ENCODE measurements around the gene CERS1.

Gene CERS1

DNA sequence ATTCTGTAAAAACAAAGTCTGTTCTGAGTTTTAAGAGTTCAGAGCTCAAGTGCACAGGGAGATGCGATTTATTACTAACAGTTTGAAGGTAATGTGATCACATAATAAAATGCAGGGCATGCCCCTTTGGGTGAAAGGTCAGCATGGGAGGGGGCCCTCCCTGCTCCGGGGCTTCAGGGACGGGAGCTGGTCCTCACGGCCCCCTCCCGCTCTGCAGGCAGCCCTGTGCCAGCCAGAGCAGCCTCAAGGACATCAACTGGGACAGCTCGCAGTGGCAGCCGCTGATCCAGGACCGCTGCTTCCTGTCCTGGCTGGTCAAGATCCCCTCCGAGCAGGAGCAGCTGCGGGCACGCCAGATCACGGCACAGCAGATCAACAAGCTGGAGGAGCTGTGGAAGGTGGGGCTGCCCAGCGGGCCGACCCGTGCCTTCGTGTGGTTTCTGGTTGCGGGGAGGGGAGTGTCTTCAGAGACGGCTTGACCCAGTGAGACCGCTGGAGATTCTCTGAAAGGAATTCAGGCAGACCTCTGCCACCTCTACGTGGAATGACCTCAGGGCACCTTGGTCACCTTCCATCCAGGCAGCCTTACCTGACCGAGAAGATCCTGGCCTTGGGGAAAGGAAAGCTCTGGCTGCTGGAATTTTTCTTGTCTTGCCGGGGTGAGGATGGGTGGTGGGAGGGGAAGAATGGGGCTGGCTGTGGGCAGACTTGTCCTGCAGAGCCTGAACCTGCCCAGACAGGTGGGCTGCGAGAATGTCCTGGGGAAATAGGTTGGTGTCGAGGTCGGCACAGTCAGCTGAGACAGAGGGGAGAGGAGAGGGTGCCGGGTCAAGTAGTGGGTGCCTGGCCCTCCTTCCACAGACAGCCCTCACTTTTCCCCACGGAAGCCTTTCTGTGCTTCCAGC, 45.2 kb downstream of the CERS1 start:
- TF ChIP-seq ZNF132 (tag by site-specific recombination; IDR thresholded peaks at IDR 0.05; ENCODE audit: borderline replicate concordance): no peak
- TF ChIP-seq ZNF473 (tag by site-specific recombination; IDR thresholded peaks at IDR 0.05): no peak
- TF ChIP-seq, protein P1, sequence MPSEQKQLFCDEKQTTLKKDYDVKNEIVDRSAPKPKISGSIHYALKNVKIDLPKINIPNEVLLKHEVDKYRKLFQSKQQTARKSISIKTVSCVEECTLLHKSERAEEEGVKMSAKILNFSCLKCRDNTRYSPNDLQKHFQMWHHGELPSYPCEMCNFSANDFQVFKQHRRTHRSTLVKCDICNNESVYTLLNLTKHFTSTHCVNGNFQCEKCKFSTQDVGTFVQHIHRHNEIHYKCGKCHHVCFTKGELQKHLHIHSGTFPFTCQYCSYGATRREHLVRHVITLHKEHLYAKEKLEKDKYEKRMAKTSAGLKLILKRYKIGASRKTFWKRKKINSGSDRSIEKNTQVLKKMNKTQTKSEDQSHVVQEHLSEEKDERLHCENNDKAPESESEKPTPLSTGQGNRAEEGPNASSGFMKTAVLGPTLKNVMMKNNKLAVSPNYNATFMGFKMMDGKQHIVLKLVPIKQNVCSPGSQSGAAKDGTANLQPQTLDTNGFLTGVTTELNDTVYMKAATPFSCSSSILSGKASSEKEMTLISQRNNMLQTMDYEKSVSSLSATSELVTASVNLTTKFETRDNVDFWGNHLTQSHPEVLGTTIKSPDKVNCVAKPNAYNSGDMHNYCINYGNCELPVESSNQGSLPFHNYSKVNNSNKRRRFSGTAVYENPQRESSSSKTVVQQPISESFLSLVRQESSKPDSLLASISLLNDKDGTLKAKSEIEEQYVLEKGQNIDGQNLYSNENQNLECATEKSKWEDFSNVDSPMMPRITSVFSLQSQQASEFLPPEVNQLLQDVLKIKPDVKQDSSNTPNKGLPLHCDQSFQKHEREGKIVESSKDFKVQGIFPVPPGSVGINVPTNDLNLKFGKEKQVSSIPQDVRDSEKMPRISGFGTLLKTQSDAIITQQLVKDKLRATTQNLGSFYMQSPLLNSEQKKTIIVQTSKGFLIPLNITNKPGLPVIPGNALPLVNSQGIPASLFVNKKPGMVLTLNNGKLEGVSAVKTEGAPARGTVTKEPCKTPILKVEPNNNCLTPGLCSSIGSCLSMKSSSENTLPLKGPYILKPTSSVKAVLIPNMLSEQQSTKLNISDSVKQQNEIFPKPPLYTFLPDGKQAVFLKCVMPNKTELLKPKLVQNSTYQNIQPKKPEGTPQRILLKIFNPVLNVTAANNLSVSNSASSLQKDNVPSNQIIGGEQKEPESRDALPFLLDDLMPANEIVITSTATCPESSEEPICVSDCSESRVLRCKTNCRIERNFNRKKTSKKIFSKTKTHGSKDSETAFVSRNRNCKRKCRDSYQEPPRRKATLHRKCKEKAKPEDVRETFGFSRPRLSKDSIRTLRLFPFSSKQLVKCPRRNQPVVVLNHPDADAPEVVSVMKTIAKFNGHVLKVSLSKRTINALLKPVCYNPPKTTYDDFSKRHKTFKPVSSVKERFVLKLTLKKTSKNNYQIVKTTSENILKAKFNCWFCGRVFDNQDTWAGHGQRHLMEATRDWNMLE (tag by site-specific recombination; conservative IDR thresholded peaks at IDR 0.05; ENCODE audit: low read depth): no peak
- TF ChIP-seq ZBTB26 (tag by site-specific recombination; optimal IDR thresholded peaks at IDR 0.05): no peak
- no peak for TF ChIP-seq ZNF146 (tag by site-specific recombination; IDR thresholded peaks at IDR 0.05)
- TF ChIP-seq GLI2 (tag by site-specific recombination; IDR thresholded peaks at IDR 0.05; ENCODE audit: borderline replicate concordance, low read depth): no peak
- no peak for TF ChIP-seq ZNF202 (tag by site-specific recombination; IDR thresholded peaks at IDR 0.05; ENCODE audit: borderline replicate concordance)
- TF ChIP-seq WT1 (tag by site-specific recombination; IDR thresholded peaks at IDR 0.05): no peak
- no peak for TF ChIP-seq PRDM10 (tag by site-specific recombination; IDR thresholded peaks at IDR 0.05)
- no peak for TF ChIP-seq HOXD13 (CRISPR knock-in tag; IDR thresholded peaks at IDR 0.05; ENCODE audit: borderline replicate concordance)
- no peak for TF ChIP-seq ZEB2 (tag by site-specific recombination; IDR thresholded peaks at IDR 0.05)
- TF ChIP-seq, protein P2, sequence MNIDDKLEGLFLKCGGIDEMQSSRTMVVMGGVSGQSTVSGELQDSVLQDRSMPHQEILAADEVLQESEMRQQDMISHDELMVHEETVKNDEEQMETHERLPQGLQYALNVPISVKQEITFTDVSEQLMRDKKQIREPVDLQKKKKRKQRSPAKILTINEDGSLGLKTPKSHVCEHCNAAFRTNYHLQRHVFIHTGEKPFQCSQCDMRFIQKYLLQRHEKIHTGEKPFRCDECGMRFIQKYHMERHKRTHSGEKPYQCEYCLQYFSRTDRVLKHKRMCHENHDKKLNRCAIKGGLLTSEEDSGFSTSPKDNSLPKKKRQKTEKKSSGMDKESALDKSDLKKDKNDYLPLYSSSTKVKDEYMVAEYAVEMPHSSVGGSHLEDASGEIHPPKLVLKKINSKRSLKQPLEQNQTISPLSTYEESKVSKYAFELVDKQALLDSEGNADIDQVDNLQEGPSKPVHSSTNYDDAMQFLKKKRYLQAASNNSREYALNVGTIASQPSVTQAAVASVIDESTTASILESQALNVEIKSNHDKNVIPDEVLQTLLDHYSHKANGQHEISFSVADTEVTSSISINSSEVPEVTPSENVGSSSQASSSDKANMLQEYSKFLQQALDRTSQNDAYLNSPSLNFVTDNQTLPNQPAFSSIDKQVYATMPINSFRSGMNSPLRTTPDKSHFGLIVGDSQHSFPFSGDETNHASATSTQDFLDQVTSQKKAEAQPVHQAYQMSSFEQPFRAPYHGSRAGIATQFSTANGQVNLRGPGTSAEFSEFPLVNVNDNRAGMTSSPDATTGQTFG (tag by site-specific recombination; IDR thresholded peaks at IDR 0.05; ENCODE audit: borderline replicate concordance): no peak
- no peak for TF ChIP-seq ZSCAN16 (tag by site-specific recombination; IDR thresholded peaks at IDR 0.05)
- TF ChIP-seq ZSCAN30 (tag by site-specific recombination; IDR thresholded peaks at IDR 0.05): no peak
- TF ChIP-seq ZNF274 (IDR thresholded peaks at IDR 0.05; ENCODE audit: low read length): no peak
- no peak for TF ChIP-seq ZNF274 (tag by site-specific recombination; IDR thresholded peaks at IDR 0.05; ENCODE audit: borderline replicate concordance)
- TF ChIP-seq ZNF677 (tag by site-specific recombination; IDR thresholded peaks at IDR 0.05): no peak
- no peak for TF ChIP-seq ZNF423 (tag by site-specific recombination; IDR thresholded peaks at IDR 0.05)
- Histone ChIP-seq H3K9me3 (ENCODE audit: control insufficient read depth, insufficient read depth, low read depth, low read length) (no peaks in the 10 kb centered on the region), H3K36me3 (ENCODE audit: control insufficient read depth in 2 of 2, insufficient read depth in 1 of 2, low read length in 2 of 2) (peaks cover 4 to 92% of the 10 kb centered on the region in 2 experiments; a peak in 1 of 3 replicates), H3K4me3 (ENCODE audit: low read depth, low read length) (no peak overlapping the region), H3K4me1 (ENCODE audit: control insufficient read depth, insufficient read depth, low read length) (no peaks in the 10 kb centered on the region), H3K27ac (ENCODE audit: extremely low read depth, low read depth, low read length) (no peak overlapping the region)
- ChIA-PET CTCF (interaction anchor here (0.6 to 0.7 kb wide), 2 partner anchors 11 to 15 kb away, joined by 3 to 4 read pairs; no protein-coding TSS in a partner anchor), POLR2A (interaction anchor here (1.2 kb wide), 1 partner anchor 9 kb away, joined by 3 read pairs; no protein-coding TSS in a partner anchor)

All from HEK293 (cell line).